ENCODE measurements around the gene PLXNA3.

DNA sequence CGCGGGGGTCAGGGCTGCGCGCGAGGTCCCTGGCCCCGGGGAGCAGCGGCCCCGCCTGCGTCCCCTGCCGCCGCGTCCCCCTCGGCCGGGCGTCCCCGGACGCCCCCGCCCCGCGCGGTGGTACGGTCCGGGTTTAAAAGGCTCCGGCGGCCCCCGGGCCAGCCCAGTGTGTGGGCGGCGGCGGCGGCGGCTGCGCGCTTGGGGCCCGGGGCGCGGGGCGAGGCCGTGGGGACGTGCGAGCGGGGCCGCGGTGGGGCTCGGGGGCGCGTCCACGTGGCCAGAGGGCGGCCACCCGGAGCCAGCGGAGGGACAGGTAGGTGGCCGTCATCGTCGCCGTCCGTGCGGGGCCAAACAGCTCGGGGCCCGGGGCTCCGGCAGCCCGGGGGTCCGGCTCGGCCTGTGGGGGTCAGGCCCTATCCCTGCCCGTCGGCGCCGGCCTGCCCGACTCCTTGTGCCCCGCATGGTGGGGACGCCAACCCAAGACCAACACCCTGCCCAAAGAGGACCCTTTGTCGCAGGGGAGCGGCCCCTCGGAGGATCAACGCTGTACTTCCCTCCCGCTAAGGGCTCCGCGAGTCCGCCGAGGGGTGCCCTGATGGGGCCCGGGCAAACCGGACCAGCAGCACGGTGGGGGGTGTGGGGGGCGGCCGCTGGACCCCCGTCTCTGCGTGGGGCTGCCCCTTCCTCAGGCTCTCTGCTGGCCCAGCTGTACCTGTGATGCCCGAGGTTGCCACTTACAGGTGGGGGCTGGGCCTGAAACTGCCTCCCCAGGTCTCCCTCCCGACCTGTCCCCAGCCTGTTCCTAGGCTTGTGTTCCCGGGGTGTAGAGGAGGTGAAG is at the start of gene PLXNA3:
- TF ChIP-seq EZH2 (IDR thresholded peaks at IDR 0.05; ENCODE audit: insufficient read depth, poor library complexity, severe bottlenecking) (no peak), EZH2phosphoT487 (IDR thresholded peaks at IDR 0.05; ENCODE audit: insufficient read depth, low read depth) (no peak)
